ENCODE results near the gene PLK3.

The PLK3 gene

DNA sequence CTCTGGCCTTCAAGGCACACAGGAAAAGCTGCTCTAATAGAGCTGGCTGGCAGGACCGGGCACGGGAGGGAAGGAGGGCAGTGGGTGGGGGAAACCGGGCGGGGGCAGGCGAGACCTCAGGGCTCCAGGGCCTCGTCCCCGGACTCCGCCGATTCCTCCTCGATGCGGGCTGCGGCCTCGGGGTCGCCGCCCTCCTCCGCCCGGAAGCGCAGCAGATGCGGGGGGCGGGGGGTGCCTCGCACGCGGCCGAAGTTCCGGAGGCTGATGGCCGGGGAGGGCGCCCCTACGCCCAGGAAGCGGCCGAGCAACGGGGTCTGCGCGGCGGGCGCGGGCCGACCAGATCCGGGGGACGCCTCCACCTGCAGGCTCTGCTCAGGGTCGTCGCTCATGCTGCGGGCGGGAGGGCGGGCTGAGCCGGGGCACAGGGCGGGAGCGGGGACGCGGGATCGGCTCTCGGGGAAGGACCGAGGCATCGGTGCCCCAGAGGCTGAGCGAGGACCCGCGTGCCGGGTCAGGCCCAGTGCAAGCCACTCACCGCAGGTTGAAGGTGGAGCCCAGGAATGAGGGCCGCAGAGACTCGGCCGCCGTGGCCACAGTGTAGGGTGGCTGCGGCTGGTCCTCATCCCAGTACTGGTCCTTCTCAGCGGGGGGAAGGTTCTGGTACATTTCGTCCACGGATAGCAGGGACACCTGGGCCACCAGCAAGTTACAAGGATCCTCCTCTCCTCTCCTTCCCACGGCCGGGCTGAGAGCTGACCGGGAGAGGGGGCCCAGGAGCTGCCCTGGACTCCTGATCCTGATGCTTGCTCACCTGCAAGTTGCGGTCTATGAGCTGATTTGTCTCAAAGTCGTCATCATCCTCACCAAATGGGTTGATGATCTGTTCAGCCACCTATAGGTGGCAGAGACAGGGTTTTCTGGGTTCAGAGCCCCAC, 15.8 kb upstream of the PLK3 start:
- peak overlapping the region; percentile 46 for H3K4me3 ChIP-seq (ENCODE audit: low read length)
- TF ChIP-seq, protein P1, sequence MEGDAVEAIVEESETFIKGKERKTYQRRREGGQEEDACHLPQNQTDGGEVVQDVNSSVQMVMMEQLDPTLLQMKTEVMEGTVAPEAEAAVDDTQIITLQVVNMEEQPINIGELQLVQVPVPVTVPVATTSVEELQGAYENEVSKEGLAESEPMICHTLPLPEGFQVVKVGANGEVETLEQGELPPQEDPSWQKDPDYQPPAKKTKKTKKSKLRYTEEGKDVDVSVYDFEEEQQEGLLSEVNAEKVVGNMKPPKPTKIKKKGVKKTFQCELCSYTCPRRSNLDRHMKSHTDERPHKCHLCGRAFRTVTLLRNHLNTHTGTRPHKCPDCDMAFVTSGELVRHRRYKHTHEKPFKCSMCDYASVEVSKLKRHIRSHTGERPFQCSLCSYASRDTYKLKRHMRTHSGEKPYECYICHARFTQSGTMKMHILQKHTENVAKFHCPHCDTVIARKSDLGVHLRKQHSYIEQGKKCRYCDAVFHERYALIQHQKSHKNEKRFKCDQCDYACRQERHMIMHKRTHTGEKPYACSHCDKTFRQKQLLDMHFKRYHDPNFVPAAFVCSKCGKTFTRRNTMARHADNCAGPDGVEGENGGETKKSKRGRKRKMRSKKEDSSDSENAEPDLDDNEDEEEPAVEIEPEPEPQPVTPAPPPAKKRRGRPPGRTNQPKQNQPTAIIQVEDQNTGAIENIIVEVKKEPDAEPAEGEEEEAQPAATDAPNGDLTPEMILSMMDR (conservative IDR thresholded peaks at IDR 0.05; ENCODE audit: low read length), result peak; percentile 2; the same call in 1 of the 2 replicates
- no peak for DNase-seq (ENCODE audit: low read depth)

- no peak overlapping the region for H3K4me3 ChIP-seq (ENCODE audit: low read length)
- TF ChIP-seq, protein P1 (conservative IDR thresholded peaks at IDR 0.05; ENCODE audit: low read length), result no peak
- no peak for DNase-seq (ENCODE audit: low read depth)
Observed at GRCh38 chr1:44785029-44785380, 15.2 kb upstream of the PLK3 start.

DNA sequence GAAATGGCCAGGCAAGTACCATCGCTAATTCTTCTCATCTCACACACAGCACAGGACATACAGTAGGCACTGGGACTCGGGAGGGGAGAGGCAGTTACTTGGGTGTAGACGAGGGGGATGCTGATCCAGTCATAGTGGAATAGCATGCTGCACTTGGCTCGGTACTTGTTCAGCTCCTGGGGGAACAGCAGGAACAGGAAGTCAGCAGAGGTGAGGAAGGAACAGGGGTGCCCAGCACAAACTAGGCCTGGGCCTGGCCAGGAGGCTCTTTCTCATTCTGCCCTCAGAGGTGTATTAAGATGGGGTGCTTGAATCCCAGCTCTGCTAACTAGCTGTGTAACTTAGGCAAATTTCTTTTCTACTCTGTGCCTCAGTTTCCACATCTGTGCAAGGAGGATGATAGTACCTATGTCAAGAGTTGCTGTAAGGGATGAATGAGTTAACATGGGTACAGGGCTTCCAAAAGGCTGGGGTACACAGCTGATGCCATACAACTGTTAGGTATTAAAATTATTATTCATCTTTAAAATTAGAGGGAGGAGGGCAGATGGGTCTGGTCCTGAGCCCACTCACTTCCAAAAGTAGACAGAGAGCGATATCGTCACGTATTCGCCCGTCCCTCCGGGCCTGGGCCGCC, 14.6 kb upstream of the PLK3 start:
- TF ChIP-seq, protein P1 (conservative IDR thresholded peaks at IDR 0.05; ENCODE audit: low read length), result no peak
- peak overlapping the region; percentile 53 for H3K4me3 ChIP-seq (ENCODE audit: low read length)
- no peak for DNase-seq (ENCODE audit: low read depth)

DNA sequence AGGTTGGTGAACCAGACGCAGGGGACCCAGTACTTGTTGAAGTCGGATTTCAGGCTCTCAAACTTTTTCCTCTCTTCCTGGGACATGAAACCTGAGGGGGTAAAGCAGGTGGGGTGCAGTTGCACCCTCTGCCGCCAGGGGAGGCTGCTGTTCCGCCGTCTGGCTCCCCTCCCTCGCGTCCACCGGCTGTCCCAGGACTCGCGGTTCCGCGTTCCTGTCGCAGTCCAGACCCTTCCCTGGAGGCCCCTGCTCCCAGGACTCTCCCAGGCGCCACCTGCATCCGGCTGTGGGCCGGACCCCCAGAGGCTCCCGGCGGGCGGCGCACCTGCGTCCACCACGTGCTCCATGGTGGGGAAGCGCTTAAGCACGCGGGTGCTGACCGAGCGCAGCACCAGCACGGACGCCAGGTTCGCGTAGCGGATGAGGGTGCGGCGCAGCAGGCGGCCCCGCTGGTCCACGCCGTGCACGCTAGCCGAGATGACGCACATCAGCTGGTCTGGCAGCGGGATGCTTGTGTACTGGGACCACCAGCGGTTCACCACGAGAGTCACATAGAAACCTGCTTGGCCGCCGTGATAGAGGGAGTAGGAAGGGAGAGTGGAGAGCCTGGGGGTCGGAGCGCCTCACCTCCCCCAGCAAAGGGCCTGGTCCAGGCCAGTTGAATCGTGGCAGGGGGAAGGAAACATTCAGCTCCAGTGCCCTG, 13.9 kb upstream of the PLK3 start:
- TF ChIP-seq, protein P1 (conservative IDR thresholded peaks at IDR 0.05; ENCODE audit: low read length), result peak; percentile 95
- peak overlapping the region; percentile 53 for H3K4me3 ChIP-seq (ENCODE audit: low read length)
- DNase-seq (ENCODE audit: low read depth), result peak; percentile 31

DNA sequence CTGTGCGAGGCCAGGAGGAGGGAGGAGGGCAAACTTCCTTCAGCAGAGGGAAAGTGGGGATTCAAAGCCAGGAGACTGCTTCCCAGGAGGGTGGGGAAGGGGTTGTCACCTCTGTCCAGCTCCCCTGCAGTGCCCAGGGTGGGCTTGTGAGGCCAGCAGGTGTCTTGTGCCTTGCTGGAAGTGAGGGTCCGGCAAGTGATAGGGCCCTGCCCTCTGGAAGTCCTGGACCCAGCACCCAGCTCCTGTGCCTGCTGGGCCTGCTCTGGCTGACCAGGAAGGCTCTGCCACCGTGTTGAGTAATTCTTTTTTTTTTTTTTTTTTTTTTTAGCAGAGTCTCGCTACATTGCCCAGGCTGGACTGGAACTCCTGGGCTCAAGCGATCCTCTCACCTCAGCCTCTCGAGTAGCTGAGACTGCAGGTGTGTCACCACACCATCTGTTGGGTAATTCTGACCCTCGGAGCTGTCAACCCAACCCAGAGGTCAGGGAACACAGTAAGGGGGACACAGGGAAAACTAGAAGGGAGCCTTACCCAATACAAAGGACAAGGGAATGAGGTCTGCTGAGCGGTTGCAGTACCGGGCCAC, 13.2 kb upstream of the PLK3 start:
- TF ChIP-seq, protein P1 (conservative IDR thresholded peaks at IDR 0.05; ENCODE audit: low read length), result no peak
- no peak for DNase-seq (ENCODE audit: low read depth)
- H3K4me3 ChIP-seq (ENCODE audit: low read length), result no peak overlapping the region

DNA sequence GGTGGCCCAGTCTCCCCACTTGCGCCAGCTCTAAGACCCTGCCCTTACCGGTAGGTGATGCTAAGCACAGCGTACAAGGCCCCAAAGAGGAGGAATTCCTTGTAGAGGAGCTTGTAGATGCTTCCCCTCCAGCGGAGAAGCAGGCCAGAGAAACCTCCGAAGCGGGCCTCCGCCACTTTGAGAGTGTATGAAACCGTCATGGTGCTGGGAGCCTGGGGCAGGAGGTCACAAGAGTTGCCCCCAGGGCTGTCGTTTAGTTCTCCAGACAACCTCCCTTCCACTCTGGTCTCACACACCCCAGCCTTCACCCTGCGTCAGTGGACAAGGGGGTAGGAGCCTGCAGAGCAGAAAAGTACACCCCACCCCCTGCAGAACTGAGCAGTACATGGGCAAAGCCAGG, 12.7 kb upstream of the PLK3 start:
- TF ChIP-seq, protein P1 (conservative IDR thresholded peaks at IDR 0.05; ENCODE audit: low read length), result no peak
- H3K4me3 ChIP-seq (ENCODE audit: low read length), result no peak overlapping the region
- no peak for DNase-seq (ENCODE audit: low read depth)

All from AG10803 (cell line).